ENCODE results near the gene TEX264. TPM values are rescaled to one million over a fixed set of nuclear protein-coding genes. Genes with fewer than 3 reads are reported as not detected.

Gene TEX264
- polyA plus RNA-seq, 1 donor from 2014 or later = 35.4 TPM

GRCh38 chr3:51662456-51662855 is 8.6 kb upstream of the TEX264 start:
- no peak overlapping the region for H3K4me3 ChIP-seq (ENCODE audit: low read length)
- H3K4me2 ChIP-seq (ENCODE audit: low read length) = no peak overlapping the region
- H3K9me2 ChIP-seq (ENCODE audit: insufficient read depth, low read length) = no peaks in the 10 kb centered on the region
- no peaks in the 10 kb centered on the region for H3K9me3 ChIP-seq (ENCODE audit: low read length)
- no peaks in the 10 kb centered on the region for H3K36me3 ChIP-seq (ENCODE audit: insufficient read depth, low read length)
- no peak for TF ChIP-seq EZH2 (IDR thresholded peaks at IDR 0.05; ENCODE audit: borderline replicate concordance, insufficient read depth, low read length, poor library complexity, severe bottlenecking)
- no peak overlapping the region for H3K9ac ChIP-seq (ENCODE audit: low read length)
- no peak overlapping the region for H2AFZ ChIP-seq (ENCODE audit: low read depth, low read length)
- H3K27ac ChIP-seq (ENCODE audit: low read length) = no peak overlapping the region
- H3K79me2 ChIP-seq (replicated peaks; ENCODE audit: insufficient read depth, low read length) = no peaks in the 10 kb centered on the region
- no peaks in the 10 kb centered on the region for H3F3A ChIP-seq (ENCODE audit: insufficient read depth, low read length, poor library complexity, severe bottlenecking)
- no peaks in the 10 kb centered on the region for H4K20me1 ChIP-seq (ENCODE audit: insufficient read depth)
- no peaks in the 10 kb centered on the region for H3K27me3 ChIP-seq (ENCODE audit: insufficient read depth, low read depth, low read length)

- Histone ChIP-seq H4K20me1 (ENCODE audit: insufficient read depth) (no peaks in the 10 kb centered on the region), H3K9me3 (ENCODE audit: low read length) (no peaks in the 10 kb centered on the region), H2AFZ (ENCODE audit: low read depth, low read length) (no peak overlapping the region), H3K36me3 (ENCODE audit: insufficient read depth, low read length) (no peaks in the 10 kb centered on the region), H3F3A (ENCODE audit: insufficient read depth, low read length, poor library complexity, severe bottlenecking) (no peaks in the 10 kb centered on the region), H3K9ac (ENCODE audit: low read length) (no peak overlapping the region), H3K27me3 (ENCODE audit: insufficient read depth, low read depth, low read length) (no peaks in the 10 kb centered on the region), H3K4me2 (ENCODE audit: low read length) (no peak overlapping the region), H3K27ac (ENCODE audit: low read length) (no peak overlapping the region), H3K4me3 (ENCODE audit: low read length) (no peak overlapping the region), H3K9me2 (ENCODE audit: insufficient read depth, low read length) (no peaks in the 10 kb centered on the region), H3K79me2 (replicated peaks; ENCODE audit: insufficient read depth, low read length) (no peaks in the 10 kb centered on the region)
- no peak for TF ChIP-seq CTCF (IDR thresholded peaks at IDR 0.05; ENCODE audit: poor library complexity, severe bottlenecking)
- no peak for TF ChIP-seq MXI1 (conservative IDR thresholded peaks at IDR 0.05; ENCODE audit: poor library complexity, severe bottlenecking)
- no peak for TF ChIP-seq EZH2 (IDR thresholded peaks at IDR 0.05; ENCODE audit: borderline replicate concordance, insufficient read depth, low read length, poor library complexity, severe bottlenecking)
- no peak for TF ChIP-seq SMC3 (conservative IDR thresholded peaks at IDR 0.05; ENCODE audit: poor library complexity)
- no peak for TF ChIP-seq EP300 (conservative IDR thresholded peaks at IDR 0.05; ENCODE audit: poor library complexity, severe bottlenecking)
Observed at GRCh38 chr3:51668756-51669155, 2.3 kb upstream of the TEX264 start.

GRCh38 chr3:51669241-51670052 is 1.6 kb upstream of the TEX264 start:
- no peak overlapping the region for H2AFZ ChIP-seq (ENCODE audit: low read depth, low read length)
- H3K4me2 ChIP-seq (ENCODE audit: low read length) = no peak overlapping the region
- H3K4me3 ChIP-seq (ENCODE audit: low read length) = no peak overlapping the region
- no peaks in the 10 kb centered on the region for H4K20me1 ChIP-seq (ENCODE audit: insufficient read depth)
- H3K9ac ChIP-seq (ENCODE audit: low read length) = no peak overlapping the region
- H3K9me3 ChIP-seq (ENCODE audit: low read length) = no peaks in the 10 kb centered on the region
- H3K36me3 ChIP-seq (ENCODE audit: insufficient read depth, low read length) = no peaks in the 10 kb centered on the region
- H3F3A ChIP-seq (ENCODE audit: insufficient read depth, low read length, poor library complexity, severe bottlenecking) = no peaks in the 10 kb centered on the region
- no peaks in the 10 kb centered on the region for H3K9me2 ChIP-seq (ENCODE audit: insufficient read depth, low read length)
- TF ChIP-seq SMC3 (conservative IDR thresholded peaks at IDR 0.05; ENCODE audit: poor library complexity) = peak; percentile 79
- no peak for TF ChIP-seq MXI1 (conservative IDR thresholded peaks at IDR 0.05; ENCODE audit: poor library complexity, severe bottlenecking)
- no peak for TF ChIP-seq POLR2AphosphoS5 (IDR thresholded peaks at IDR 0.05)
- TF ChIP-seq REST (IDR thresholded peaks at IDR 0.05; ENCODE audit: borderline replicate concordance) = no peak
- peak; percentile 72 for TF ChIP-seq RAD21 (conservative IDR thresholded peaks at IDR 0.05)
- no peak for TF ChIP-seq EZH2 (IDR thresholded peaks at IDR 0.05; ENCODE audit: borderline replicate concordance, insufficient read depth, low read length, poor library complexity, severe bottlenecking)
- TF ChIP-seq EP300 (conservative IDR thresholded peaks at IDR 0.05; ENCODE audit: poor library complexity, severe bottlenecking) = no peak
- peak; percentile 84 for TF ChIP-seq CTCF (IDR thresholded peaks at IDR 0.05; ENCODE audit: poor library complexity, severe bottlenecking)
- no peak for TF ChIP-seq TAF1 (IDR thresholded peaks at IDR 0.05; ENCODE audit: low read depth)
- no peaks in the 10 kb centered on the region for H3K79me2 ChIP-seq (replicated peaks; ENCODE audit: insufficient read depth, low read length)
- H3K27me3 ChIP-seq (ENCODE audit: insufficient read depth, low read depth, low read length) = no peaks in the 10 kb centered on the region
- no peak overlapping the region for H3K27ac ChIP-seq (ENCODE audit: low read length)
